Type B pancreatic cell (in vitro differentiated cells): ENCODE data around the gene PACC1. TPM values are rescaled to one million over a fixed set of nuclear protein-coding genes. Genes with fewer than 3 reads are reported as not detected.

ENCODE experiments used
- DNase-seq: peaks from one replicate; pipeline ENCODE4 v3.0.0; 2021; ENCODE audit warnings: mixed read lengths; ENCODE audit not compliant: unreplicated experiment; ENCODE audit errors: extremely low spot score
- H3K27ac Mint-ChIP-seq: 2 replicates; pipeline ENCODE4 v1.8.0; 2021; ENCODE audit warnings: mild to moderate bottlenecking, mixed read lengths
- H3K27me3 Mint-ChIP-seq: 2 replicates; pipeline ENCODE4 v1.8.0; 2021; ENCODE audit warnings: mixed read lengths
- H3K36me3 Mint-ChIP-seq: 2 replicates; pipeline ENCODE4 v1.8.0; 2021; ENCODE audit warnings: mixed read lengths
- H3K4me1 Mint-ChIP-seq: one replicate; pipeline ENCODE4 v1.8.0; 2021; ENCODE audit warnings: mixed read lengths; ENCODE audit not compliant: unreplicated experiment
- H3K4me3 Mint-ChIP-seq: 2 replicates; pipeline ENCODE4 v1.8.0; 2021; ENCODE audit warnings: mild to moderate bottlenecking, mixed read lengths
- H3K9me3 Mint-ChIP-seq: 2 replicates; pipeline ENCODE4 v1.8.0; 2021; ENCODE audit warnings: mixed read lengths
- total RNA-seq: library from RNA; stranded (reverse); gene quantifications from 2 replicates; pipeline ENCODE4 v1.2.1, GENCODE V29; 2021; ENCODE audit warnings: low replicate concordance
- TF ChIP-seq, protein P1 (sequence below): fragments of 200-600 bp; sonication (generic); conservative IDR thresholded peaks from 2 replicates; pipeline ENCODE4 v1.5.0; 2021; ENCODE audit warnings: antibody characterized with exemption, mild to moderate bottlenecking

PACC1 gene
- total RNA-seq, 1 donor from 2014 or later = 20.4 TPM

DNA sequence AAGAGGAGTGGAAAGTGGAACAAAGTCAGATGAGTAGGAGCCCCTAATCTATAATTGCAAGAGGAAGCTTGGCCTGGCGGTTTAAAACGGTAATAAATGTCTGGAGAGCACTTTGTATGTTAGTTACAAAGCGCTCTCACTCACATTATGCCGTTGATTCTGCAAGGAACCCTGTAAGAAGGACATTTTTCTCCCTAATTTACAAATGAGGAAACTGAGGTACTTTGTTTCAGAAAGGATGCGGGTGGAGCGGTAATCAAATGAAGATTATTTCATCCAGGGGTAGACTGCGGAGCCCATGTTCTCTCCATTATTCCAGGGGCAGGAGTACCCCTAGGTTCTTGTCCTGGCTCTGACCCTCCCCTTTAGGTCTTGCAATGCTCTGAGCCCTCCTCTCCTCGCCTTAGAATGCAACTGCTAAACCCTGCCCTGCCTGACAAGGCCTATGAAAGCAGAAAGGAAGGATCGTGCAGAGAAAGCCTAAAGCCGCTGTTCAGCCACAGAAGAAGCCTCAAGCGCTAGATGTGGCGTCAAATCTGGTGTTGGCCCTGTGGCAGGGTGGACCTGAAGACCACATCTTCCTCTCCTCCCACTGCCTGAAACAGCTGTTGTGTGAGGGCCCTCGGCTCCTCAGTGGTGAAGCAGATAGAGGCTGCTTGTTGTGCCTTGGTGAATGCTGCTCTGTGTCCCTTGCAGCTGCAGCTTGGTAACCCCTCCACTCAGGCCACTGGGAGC is 588 bp upstream of the PACC1 start:
- H3K27me3 Mint-ChIP-seq = no peaks in the 10 kb centered on the region
- peaks cover 19% of the 10 kb centered on the region for H3K4me1 Mint-ChIP-seq
- H3K4me3 Mint-ChIP-seq = peak overlapping the region; percentile 90
- H3K27ac Mint-ChIP-seq = peak overlapping the region; percentile 94
- TF ChIP-seq, protein P1, sequence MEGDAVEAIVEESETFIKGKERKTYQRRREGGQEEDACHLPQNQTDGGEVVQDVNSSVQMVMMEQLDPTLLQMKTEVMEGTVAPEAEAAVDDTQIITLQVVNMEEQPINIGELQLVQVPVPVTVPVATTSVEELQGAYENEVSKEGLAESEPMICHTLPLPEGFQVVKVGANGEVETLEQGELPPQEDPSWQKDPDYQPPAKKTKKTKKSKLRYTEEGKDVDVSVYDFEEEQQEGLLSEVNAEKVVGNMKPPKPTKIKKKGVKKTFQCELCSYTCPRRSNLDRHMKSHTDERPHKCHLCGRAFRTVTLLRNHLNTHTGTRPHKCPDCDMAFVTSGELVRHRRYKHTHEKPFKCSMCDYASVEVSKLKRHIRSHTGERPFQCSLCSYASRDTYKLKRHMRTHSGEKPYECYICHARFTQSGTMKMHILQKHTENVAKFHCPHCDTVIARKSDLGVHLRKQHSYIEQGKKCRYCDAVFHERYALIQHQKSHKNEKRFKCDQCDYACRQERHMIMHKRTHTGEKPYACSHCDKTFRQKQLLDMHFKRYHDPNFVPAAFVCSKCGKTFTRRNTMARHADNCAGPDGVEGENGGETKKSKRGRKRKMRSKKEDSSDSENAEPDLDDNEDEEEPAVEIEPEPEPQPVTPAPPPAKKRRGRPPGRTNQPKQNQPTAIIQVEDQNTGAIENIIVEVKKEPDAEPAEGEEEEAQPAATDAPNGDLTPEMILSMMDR = no peak
- DNase-seq = no peak
- H3K36me3 Mint-ChIP-seq = peaks cover 3% of the 10 kb centered on the region
- H3K9me3 Mint-ChIP-seq = no peaks in the 10 kb centered on the region

DNA sequence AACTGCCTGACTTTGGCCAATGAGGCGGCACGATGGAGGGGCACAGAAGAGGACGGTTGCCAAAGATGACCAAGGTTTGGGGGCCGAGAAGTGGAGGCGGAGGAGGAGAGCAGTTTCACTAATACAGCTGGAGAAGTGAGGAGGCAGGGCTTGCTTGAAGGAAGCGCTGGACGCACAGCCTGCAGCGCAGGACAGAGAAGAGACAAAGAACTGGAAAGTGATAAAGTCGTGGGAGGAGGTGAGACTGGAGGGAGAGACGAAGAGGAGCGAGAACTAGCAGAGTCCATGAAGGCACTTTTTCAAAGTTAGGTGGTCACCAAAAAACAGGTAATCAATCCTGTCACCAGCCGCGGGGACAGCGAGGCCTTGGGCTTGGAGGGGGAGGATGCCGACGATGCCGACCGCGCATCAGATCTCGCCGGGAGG is 771 bp downstream of the PACC1 start:
- H3K4me1 Mint-ChIP-seq = peaks cover 19% of the 10 kb centered on the region
- H3K27ac Mint-ChIP-seq = peak overlapping the region; percentile 47
- TF ChIP-seq, protein P1 = no peak
- no peaks in the 10 kb centered on the region for H3K27me3 Mint-ChIP-seq
- H3K4me3 Mint-ChIP-seq = peak overlapping the region; percentile 90
- no peak for DNase-seq
- H3K9me3 Mint-ChIP-seq = no peaks in the 10 kb centered on the region
- peaks cover 12% of the 10 kb centered on the region for H3K36me3 Mint-ChIP-seq

DNA sequence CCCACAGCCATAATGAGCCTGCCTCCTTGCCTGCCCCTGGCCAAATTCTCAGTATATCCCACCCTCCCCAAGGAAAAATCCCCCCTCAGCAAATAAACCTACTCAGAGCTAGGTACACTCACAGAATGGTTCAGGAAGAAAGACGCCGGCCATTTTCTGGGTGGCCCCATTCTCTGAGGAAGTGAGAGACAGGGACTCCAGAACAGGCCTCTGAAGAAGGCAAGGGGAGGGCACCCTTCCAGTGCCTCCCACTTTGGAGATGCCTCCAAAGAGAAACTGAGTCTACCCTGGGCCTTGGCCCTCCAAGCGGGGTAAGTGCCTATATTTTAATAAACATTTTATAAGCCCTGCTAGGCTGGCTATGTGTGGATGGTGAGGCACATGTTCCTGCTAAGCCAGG is 2.3 kb downstream of the PACC1 start:
- peaks cover 12% of the 10 kb centered on the region for H3K36me3 Mint-ChIP-seq
- no peaks in the 10 kb centered on the region for H3K27me3 Mint-ChIP-seq
- no peak overlapping the region for H3K4me3 Mint-ChIP-seq
- no peak for DNase-seq
- no peak overlapping the region for H3K27ac Mint-ChIP-seq
- TF ChIP-seq, protein P1 = no peak
- H3K9me3 Mint-ChIP-seq = no peaks in the 10 kb centered on the region
- H3K4me1 Mint-ChIP-seq = peaks cover 19% of the 10 kb centered on the region

DNA sequence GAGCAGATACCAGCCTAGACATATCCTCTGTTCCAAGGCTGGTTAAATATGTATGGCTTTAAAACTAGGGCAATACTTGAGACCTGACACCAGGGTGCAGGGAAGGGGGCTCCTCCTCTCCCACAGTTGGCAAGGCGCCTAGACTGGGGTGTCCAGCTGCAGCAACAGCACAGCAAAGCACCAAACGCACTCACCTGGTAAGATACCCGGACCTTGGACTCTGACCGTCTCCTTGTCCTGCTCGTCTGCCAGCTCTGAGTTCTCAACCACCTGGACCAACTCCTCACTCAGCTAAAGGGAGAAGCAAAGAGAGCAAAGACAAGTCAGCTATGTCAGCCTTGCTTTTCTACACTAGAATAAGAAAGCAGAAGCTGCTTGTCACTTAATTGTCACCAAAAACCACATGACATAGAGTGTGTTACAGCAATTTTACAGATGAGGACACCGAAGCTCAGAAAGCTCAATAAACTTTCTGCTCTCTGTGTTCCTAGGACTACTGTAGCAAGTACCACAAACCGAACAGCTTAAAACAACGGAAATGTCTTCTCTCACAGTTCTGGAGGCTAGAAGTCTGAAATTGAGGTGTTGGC is 4.4 kb downstream of the PACC1 start:
- Mint-ChIP-seq H3K4me1 (peaks cover 19% of the 10 kb centered on the region), H3K27me3 (no peaks in the 10 kb centered on the region), H3K36me3 (peaks cover 12% of the 10 kb centered on the region), H3K4me3 (no peak overlapping the region), H3K27ac (no peak overlapping the region), H3K9me3 (no peaks in the 10 kb centered on the region)
- no peak for DNase-seq
- TF ChIP-seq, protein P1 = no peak

DNA sequence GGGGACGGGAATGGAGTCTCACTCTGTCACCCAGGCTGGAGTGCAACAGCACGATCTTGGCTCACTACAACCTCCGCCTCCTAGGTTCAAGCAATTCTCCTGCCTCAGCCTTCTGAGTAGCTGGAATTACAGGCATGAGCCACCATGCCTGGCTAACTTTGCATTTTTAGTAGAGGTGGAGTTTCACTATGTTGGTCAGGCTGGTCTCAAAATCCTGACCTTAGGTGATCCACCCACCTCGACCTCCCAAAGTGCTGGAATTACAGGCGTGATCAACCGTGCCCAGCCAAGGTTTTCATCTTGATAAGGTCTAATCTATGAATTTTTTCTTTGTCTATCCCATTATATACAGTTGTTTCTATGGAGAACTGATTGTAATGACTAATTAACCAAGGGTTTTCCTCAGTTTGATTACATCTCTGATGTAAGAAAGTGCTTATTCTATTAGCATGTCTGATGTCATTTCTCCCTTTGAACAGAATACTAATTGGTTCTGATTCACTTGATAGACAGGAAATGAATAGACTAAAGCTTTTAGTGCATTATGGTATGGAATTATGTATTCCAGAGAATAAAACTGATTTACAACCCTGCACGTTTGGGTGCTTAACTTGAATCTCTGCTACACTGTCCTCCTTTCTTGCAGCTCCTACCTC is 11.9 kb downstream of the PACC1 start:
- DNase-seq = no peak
- H3K4me1 Mint-ChIP-seq = no peaks in the 10 kb centered on the region
- H3K9me3 Mint-ChIP-seq = peaks cover 9% of the 10 kb centered on the region
- TF ChIP-seq, protein P1 = no peak
- H3K27ac Mint-ChIP-seq = no peak overlapping the region
- H3K4me3 Mint-ChIP-seq = no peak overlapping the region
- H3K27me3 Mint-ChIP-seq = no peaks in the 10 kb centered on the region
- peaks cover 42% of the 10 kb centered on the region for H3K36me3 Mint-ChIP-seq
